ENCODE measurements around the gene NUMBL. TPM values are rescaled to one million over a fixed set of nuclear protein-coding genes. Genes with fewer than 3 reads are reported as not detected.

Gene NUMBL
- total RNA-seq, 4 donors from 2014 or later = 18.8 to 90.5 (median 44.3) TPM

GRCh38 chr19:40693896-40694295 lies 3.4 kb upstream of the NUMBL start:
- Histone ChIP-seq H3K4me3 (no peak overlapping the region), H3K27ac (no peak overlapping the region), H3K27me3 (no peaks in the 10 kb centered on the region), H3K36me3 (no peaks in the 10 kb centered on the region), H3K4me1 (peaks cover 0 to 8% of the 10 kb centered on the region in 2 donors), H3K9me3 (no peaks in the 10 kb centered on the region)
- intact Hi-C loops (cut with DNase I; ENCODE audit: low total_unique reads) = no loop called here
- no peak for DNase-seq
- TF ChIP-seq POLR2A (IDR thresholded peaks at IDR 0.05) (no peak), CTCF (IDR thresholded peaks at IDR 0.05) (no peak)

GRCh38 chr19:40693150-40693788 lies 2.8 kb upstream of the NUMBL start:
- intact Hi-C loops (cut with DNase I; ENCODE audit: low total_unique reads) = no loop called here
- no peak overlapping the region for H3K4me3 ChIP-seq
- H3K27ac ChIP-seq = no peak overlapping the region
- H3K36me3 ChIP-seq = no peaks in the 10 kb centered on the region
- peaks cover 0 to 8% of the 10 kb centered on the region in 2 donors for H3K4me1 ChIP-seq
- no peaks in the 10 kb centered on the region for H3K9me3 ChIP-seq
- TF ChIP-seq POLR2A (IDR thresholded peaks at IDR 0.05) (no peak), CTCF (IDR thresholded peaks at IDR 0.05) (no peak)
- no peaks in the 10 kb centered on the region for H3K27me3 ChIP-seq
- DNase-seq = no peak

GRCh38 chr19:40692212-40692551 lies 1.7 kb upstream of the NUMBL start:
- no peaks in the 10 kb centered on the region for H3K36me3 ChIP-seq
- no peak for DNase-seq
- H3K9me3 ChIP-seq = no peaks in the 10 kb centered on the region
- peaks cover 0 to 8% of the 10 kb centered on the region in 2 donors for H3K4me1 ChIP-seq
- intact Hi-C loops (cut with DNase I; ENCODE audit: low total_unique reads) = no loop called here
- TF ChIP-seq CTCF (IDR thresholded peaks at IDR 0.05) = no peak
- TF ChIP-seq POLR2A (IDR thresholded peaks at IDR 0.05) = no peak
- H3K27me3 ChIP-seq = no peaks in the 10 kb centered on the region
- peak overlapping the region; percentile 88 to 94 for H3K27ac ChIP-seq
- no peak overlapping the region for H3K4me3 ChIP-seq

- H3K9me3 ChIP-seq = no peaks in the 10 kb centered on the region
- no peaks in the 10 kb centered on the region for H3K27me3 ChIP-seq
- H3K36me3 ChIP-seq = no peaks in the 10 kb centered on the region
- intact Hi-C loops (cut with DNase I; ENCODE audit: low total_unique reads) = no loop called here
- H3K27ac ChIP-seq = peak overlapping the region; percentile 88 to 94
- DNase-seq = peak; percentile 46 to 47
- H3K4me1 ChIP-seq = peaks cover 0 to 8% of the 10 kb centered on the region in 2 donors
- peak overlapping the region in 1 of 2 donors; percentile 88 for H3K4me3 ChIP-seq
- no peak for TF ChIP-seq CTCF (IDR thresholded peaks at IDR 0.05)
- no peak for TF ChIP-seq POLR2A (IDR thresholded peaks at IDR 0.05)
Measured at GRCh38 chr19:40691421-40692211, 1.2 kb upstream of the NUMBL start.
